A549 (cell line): Measurements from ENCODE around the gene KDM1B.

Experiments
- CHD2 ChIP-seq: fragments of 150-350 bp; IDR thresholded peaks from 2 replicates; pipeline ENCODE4 v1.6.1; 2014; ENCODE audit warnings: low read length; ENCODE audit not compliant: partially characterized antibody
- CHD4 ChIP-seq: fragments of 200-600 bp; sonication (generic); IDR thresholded peaks from 2 replicates; pipeline ENCODE4 v1.6.1; 2016; ENCODE audit warnings: antibody characterized with exemption, mild to moderate bottlenecking, borderline replicate concordance
- CTCF ChIP-seq: fragments of >200 bp; sonication (Bioruptor Twin); formaldehyde crosslinking; IDR thresholded peaks from 3 replicates; pipeline ENCODE4 v1.5.1; 2016
- EP300 ChIP-seq, 2 experiments: fragments of >200 bp; sonication (Bioruptor Twin); formaldehyde crosslinking; IDR thresholded peaks; 2 replicates in 1 of 2; 3 replicates in 1 of 2; pipeline ENCODE4 v1.6.1; 2016 to 2017
- RAD21 ChIP-seq, 2 experiments: fragments of >200 bp in 1 of 2; sonication (Bioruptor Twin) in 1 of 2; formaldehyde crosslinking in 1 of 2; IDR thresholded peaks in 1 of 2; conservative IDR thresholded peaks in 1 of 2; 2 replicates in 1 of 2; 3 replicates in 1 of 2; pipeline ENCODE4 v1.6.1; 2012 to 2018; ENCODE audit warnings: inconsistent platforms in 1 of 2
- SREBF2 ChIP-seq: fragments of 450-650 bp; IDR thresholded peaks from 2 replicates; pipeline ENCODE4 v1.6.1; 2014; ENCODE audit warnings: mild to moderate bottlenecking, moderate library complexity
- TF ChIP-seq, protein P1 (sequence below): fragments of >200 bp; sonication (Bioruptor Twin); formaldehyde crosslinking; IDR thresholded peaks from 3 replicates; pipeline ENCODE4 v1.6.1; 2016
- TF ChIP-seq, protein P2 (sequence below): fragments of 200-600 bp; sonication (generic); IDR thresholded peaks from 2 replicates; pipeline ENCODE4 v1.6.1; 2016; ENCODE audit warnings: antibody characterized with exemption, mild to moderate bottlenecking, moderate library complexity

GRCh38 chr6:18262702-18263417 lies 107.6 kb downstream of the KDM1B start:
- TF ChIP-seq CTCF (no peak), CHD4 (no peak), CHD2 (no peak), EP300 (IDR thresholded peaks at IDR 0.05) (no peak), RAD21 (conservative IDR thresholded peaks at IDR 0.05 in 1 of 2, IDR thresholded peaks at IDR 0.05 in 1 of 2) (no peak), SREBF2 (no peak)
- TF ChIP-seq, protein P1, sequence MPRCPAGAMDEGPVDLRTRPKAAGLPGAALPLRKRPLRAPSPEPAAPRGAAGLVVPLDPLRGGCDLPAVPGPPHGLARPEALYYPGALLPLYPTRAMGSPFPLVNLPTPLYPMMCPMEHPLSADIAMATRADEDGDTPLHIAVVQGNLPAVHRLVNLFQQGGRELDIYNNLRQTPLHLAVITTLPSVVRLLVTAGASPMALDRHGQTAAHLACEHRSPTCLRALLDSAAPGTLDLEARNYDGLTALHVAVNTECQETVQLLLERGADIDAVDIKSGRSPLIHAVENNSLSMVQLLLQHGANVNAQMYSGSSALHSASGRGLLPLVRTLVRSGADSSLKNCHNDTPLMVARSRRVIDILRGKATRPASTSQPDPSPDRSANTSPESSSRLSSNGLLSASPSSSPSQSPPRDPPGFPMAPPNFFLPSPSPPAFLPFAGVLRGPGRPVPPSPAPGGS: no peak
- TF ChIP-seq, protein P2, sequence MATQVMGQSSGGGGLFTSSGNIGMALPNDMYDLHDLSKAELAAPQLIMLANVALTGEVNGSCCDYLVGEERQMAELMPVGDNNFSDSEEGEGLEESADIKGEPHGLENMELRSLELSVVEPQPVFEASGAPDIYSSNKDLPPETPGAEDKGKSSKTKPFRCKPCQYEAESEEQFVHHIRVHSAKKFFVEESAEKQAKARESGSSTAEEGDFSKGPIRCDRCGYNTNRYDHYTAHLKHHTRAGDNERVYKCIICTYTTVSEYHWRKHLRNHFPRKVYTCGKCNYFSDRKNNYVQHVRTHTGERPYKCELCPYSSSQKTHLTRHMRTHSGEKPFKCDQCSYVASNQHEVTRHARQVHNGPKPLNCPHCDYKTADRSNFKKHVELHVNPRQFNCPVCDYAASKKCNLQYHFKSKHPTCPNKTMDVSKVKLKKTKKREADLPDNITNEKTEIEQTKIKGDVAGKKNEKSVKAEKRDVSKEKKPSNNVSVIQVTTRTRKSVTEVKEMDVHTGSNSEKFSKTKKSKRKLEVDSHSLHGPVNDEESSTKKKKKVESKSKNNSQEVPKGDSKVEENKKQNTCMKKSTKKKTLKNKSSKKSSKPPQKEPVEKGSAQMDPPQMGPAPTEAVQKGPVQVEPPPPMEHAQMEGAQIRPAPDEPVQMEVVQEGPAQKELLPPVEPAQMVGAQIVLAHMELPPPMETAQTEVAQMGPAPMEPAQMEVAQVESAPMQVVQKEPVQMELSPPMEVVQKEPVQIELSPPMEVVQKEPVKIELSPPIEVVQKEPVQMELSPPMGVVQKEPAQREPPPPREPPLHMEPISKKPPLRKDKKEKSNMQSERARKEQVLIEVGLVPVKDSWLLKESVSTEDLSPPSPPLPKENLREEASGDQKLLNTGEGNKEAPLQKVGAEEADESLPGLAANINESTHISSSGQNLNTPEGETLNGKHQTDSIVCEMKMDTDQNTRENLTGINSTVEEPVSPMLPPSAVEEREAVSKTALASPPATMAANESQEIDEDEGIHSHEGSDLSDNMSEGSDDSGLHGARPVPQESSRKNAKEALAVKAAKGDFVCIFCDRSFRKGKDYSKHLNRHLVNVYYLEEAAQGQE: no peak
